Mesodermal cell (in vitro differentiated cells): Measurements from ENCODE around the gene SZT2.
"Not testable (repeated sequence)": the region's sequence is repeated elsewhere in the genome, so short reads cannot be mapped to it uniquely, and the experiment has no call there.

Source experiments
- H3K27ac ChIP-seq: 2 replicates; pipeline ENCODE4 v1.7.0; 2013; ENCODE audit warnings: mild to moderate bottlenecking, low read depth, low read length, moderate library complexity; ENCODE audit not compliant: severe bottlenecking
- H3K36me3 ChIP-seq: 2 replicates; pipeline ENCODE4 v1.7.1; 2013; ENCODE audit warnings: mild to moderate bottlenecking, low read length, moderate library complexity; ENCODE audit not compliant: control insufficient read depth, insufficient read depth
- H3K4me1 ChIP-seq: one replicate; pipeline ENCODE4 v1.7.1; 2013; ENCODE audit warnings: mild to moderate bottlenecking, low read length; ENCODE audit not compliant: insufficient read depth, control insufficient read depth, poor library complexity, severe bottlenecking
- H3K4me3 ChIP-seq: 2 replicates; pipeline ENCODE4 v1.7.0; 2013; ENCODE audit warnings: low read length, control low read depth, mild to moderate bottlenecking; ENCODE audit not compliant: insufficient read depth, poor library complexity, severe bottlenecking; ENCODE audit errors: extremely low read depth
- H3K9me3 ChIP-seq: 2 replicates; pipeline ENCODE4 v1.7.1; 2013; ENCODE audit warnings: mild to moderate bottlenecking, low read length, moderate library complexity; ENCODE audit not compliant: control insufficient read depth
- WGBS, 2 experiments: methylation state at CpG; one replicate each; pipeline ENCODE4 v1.1.5; 2013; ENCODE audit warnings: missing lambda C conversion rate in 2 of 2; ENCODE audit not compliant: insufficient coverage in 2 of 2; 5-methylcytosine and 5-hydroxymethylcytosine counted together

Gene SZT2

GRCh38 chr1:43463479-43463878 is 73.8 kb downstream of the SZT2 start:
- no CpG with 5 or more reads among the region's 2 CpGs for WGBS, 2 experiments
- Histone ChIP-seq H3K27ac (no peak overlapping the region), H3K4me3 (no peak overlapping the region), H3K4me1 (no peaks in the 10 kb centered on the region), H3K36me3 (no peaks in the 10 kb centered on the region), H3K9me3 (peaks cover 13% of the 10 kb centered on the region)

- Histone ChIP-seq H3K27ac (no peak overlapping the region), H3K9me3 (peaks cover 14% of the 10 kb centered on the region), H3K4me3 (no peak overlapping the region), H3K4me1 (no peaks in the 10 kb centered on the region), H3K36me3 (no peaks in the 10 kb centered on the region)
- 82 to 100% methylated on average over 1 to 6 of the region's 13 CpGs for WGBS, 2 experiments
These were observed 75.2 kb downstream of the SZT2 start for GRCh38 chr1:43464681-43465504.

DNA sequence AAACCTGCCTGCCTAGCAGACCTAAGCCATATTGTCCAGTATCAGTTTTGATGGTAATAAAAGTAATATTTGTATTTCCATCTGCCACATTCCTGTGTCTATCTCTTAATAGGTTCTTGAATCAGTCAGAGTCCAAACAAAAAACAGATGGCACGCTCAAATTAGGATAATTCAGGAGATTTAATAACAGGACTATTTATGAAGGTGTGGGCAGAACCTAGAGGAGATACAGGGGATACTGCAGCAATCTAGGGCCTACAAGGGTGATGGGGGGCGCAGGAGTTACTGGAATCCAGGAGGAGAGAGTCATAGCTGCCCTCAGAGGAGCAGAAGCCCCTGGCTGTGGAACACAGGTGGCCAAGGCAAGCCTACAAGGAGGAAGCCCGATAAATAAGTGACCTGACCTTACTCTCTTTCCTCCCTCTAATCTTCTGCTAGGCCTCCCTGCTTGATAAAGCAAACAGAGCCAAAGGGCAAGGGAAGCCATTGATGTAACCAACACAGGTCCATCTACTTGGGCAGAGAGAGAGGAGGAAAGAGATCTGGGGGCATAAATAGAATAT is 75.9 kb downstream of the SZT2 start:
- WGBS, 2 experiments: 86 to 90% methylated on average over 2 to 3 of the region's 3 CpGs
- H3K9me3 ChIP-seq: peaks cover 14% of the 10 kb centered on the region
- no peaks in the 10 kb centered on the region for H3K36me3 ChIP-seq
- no peaks in the 10 kb centered on the region for H3K4me1 ChIP-seq
- H3K4me3 ChIP-seq: no peak overlapping the region
- no peak overlapping the region for H3K27ac ChIP-seq

DNA sequence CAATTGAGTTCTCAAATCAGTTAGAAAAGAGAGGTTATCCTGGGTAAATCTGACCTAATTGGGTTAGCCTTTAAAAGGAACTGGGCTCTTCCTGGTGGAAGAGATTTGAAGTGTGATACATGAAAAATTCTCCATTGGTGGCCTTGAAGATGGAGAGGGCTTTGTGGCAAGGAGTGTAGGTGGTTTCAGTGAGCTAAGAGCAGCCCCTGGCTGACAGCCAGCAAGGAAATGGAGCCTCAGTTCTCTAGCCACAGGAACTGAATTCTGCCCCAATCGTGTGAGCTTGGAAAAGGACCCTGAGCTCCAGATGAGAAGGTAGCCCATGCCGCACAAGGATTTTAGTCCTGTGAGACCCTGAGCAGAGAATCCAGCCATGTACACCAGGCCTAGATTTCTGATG is 76.7 kb downstream of the SZT2 start:
- Histone ChIP-seq H3K4me3 (no peak overlapping the region), H3K4me1 (peaks cover under 1% of the 10 kb centered on the region), H3K27ac (no peak overlapping the region), H3K36me3 (no peaks in the 10 kb centered on the region), H3K9me3 (peaks cover 13% of the 10 kb centered on the region)
- 81 to 94% methylated on average over 2 of the region's 2 CpGs for WGBS, 2 experiments

- no peak overlapping the region for H3K4me3 ChIP-seq
- no peaks in the 10 kb centered on the region for H3K36me3 ChIP-seq
- 95 to 96% methylated on average over 2 to 3 of the region's 3 CpGs for WGBS, 2 experiments
These were observed 78.7 kb downstream of the SZT2 start for GRCh38 chr1:43468414-43468813.

DNA sequence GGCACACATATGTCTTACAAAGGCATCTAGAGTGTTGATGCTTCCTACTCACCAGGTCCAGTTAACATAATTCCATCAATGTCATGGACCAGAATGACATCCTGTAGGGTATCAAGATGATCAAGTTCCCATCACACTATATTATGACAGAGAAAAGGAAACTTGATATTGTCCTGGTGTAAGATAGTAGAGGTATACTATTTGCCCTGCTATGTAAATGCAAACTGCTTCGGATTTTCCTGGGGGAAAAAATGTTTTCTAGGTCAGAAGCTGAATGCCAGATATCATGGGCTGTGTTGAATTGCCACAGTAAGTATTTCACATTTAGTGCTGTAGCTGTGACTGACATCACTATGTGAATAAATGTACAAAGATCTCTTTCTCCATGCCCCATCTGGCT is 80.2 kb downstream of the SZT2 start:
- Histone ChIP-seq H3K27ac (no peak overlapping the region), H3K4me1 (peaks cover 22% of the 10 kb centered on the region), H3K4me3 (no peak overlapping the region), H3K9me3 (peaks cover 6% of the 10 kb centered on the region), H3K36me3 (no peaks in the 10 kb centered on the region)
- 43 to 100% methylated on average over 1 of the region's 1 CpG for whole genome bisulfite sequencing, 2 experiments

More at GRCh38 chr1:43468414-43468813, 78.7 kb downstream of the SZT2 start:
- H3K27ac ChIP-seq: no peak overlapping the region
- peaks cover 6% of the 10 kb centered on the region for H3K9me3 ChIP-seq
- H3K4me1 ChIP-seq: peaks cover 12% of the 10 kb centered on the region

DNA sequence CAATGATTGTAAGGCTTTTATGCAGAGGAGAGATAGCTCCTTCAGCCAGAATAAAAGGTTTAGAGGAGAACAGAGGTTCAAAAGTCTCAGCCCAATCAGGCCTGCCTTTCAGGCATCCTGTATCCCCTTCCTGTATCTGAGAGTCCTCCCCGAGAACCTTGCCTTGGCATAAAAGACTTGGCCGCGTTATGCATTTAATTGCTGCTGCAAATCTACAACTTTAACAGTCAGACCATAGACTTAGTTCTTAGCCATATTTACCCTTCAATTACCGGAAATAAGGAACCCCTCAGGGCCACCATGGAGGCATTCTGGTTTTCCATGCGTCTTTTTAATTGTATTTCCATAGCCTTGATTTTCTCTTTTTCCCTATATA is 82.4 kb downstream of the SZT2 start:
- H3K36me3 ChIP-seq: no peaks in the 10 kb centered on the region
- peaks cover 33% of the 10 kb centered on the region for H3K4me1 ChIP-seq
- H3K4me3 ChIP-seq: no peak overlapping the region
- WGBS, 2 experiments: 95 to 100% methylated on average over 4 of the region's 5 CpGs
- H3K27ac ChIP-seq: peak overlapping the region; percentile 95
- peaks cover 13% of the 10 kb centered on the region for H3K9me3 ChIP-seq

GRCh38 chr1:43472463-43473151 is 82.9 kb downstream of the SZT2 start:
- H3K4me3 ChIP-seq, H3K36me3 ChIP-seq: not testable (repeated sequence)
- Histone ChIP-seq H3K9me3 (peaks cover 18% of the 10 kb centered on the region), H3K4me1 (peaks cover 33% of the 10 kb centered on the region), H3K27ac (peak overlapping the region; percentile 95)
- 27 to 58% methylated on average over 1 to 2 of the region's 6 CpGs for WGBS, 2 experiments

GRCh38 chr1:43473463-43473862 is 83.8 kb downstream of the SZT2 start:
- 89 to 100% methylated on average over 1 to 2 of the region's 4 CpGs for WGBS, 2 experiments
- peak overlapping the region; percentile 95 for H3K27ac ChIP-seq

DNA sequence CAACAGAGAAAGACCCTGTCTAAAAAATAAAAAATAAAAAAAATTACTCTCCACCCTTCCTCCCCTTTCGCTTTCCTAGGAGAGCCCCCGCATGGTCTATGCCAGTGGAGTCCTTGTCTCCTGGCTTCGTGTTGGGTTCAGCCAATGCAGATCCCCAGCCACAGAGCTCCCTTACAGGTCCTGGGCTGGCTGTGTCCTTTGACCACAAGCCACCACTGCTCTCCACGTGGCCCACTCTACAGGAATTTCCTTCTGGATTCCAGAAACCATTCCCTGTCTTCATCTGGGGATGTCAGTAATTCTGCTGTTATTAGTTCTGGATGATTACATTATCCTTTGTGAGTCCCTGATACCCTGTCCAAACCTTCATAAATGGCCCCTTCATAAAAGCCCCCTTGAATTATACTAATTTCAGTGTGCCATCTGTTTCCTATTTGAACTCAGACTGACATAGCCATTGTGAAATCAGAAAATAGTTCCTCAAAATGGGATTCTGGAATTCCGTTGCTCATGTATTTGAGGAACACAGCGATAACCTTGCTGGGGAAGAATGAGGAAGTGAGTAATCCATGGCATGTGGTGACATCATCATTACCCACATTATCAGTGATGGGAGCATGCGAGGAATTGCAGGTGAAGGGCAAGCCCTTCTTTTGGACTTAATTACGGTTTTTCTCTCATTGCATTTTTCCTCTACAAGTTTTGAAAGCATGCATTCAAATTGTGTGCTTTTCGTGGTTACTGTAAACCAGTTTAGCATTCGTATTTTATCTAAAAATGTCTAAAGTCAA is 86.1 kb downstream of the SZT2 start:
- Histone ChIP-seq H3K27ac (peak overlapping the region; percentile 90), H3K9me3 (peaks cover 20% of the 10 kb centered on the region), H3K4me1 (peaks cover 33% of the 10 kb centered on the region)
- not testable (repeated sequence) for H3K36me3 ChIP-seq, H3K4me3 ChIP-seq
- WGBS, 2 experiments: 83 to 85% methylated on average over 5 to 6 of the region's 10 CpGs

More at GRCh38 chr1:43473463-43473862, 83.8 kb downstream of the SZT2 start:
- Histone ChIP-seq H3K4me3 (no peak overlapping the region), H3K36me3 (no peaks in the 10 kb centered on the region), H3K4me1 (peaks cover 33% of the 10 kb centered on the region), H3K9me3 (peaks cover 16% of the 10 kb centered on the region)
